ENCODE measurements around the gene ADA.

DNA sequence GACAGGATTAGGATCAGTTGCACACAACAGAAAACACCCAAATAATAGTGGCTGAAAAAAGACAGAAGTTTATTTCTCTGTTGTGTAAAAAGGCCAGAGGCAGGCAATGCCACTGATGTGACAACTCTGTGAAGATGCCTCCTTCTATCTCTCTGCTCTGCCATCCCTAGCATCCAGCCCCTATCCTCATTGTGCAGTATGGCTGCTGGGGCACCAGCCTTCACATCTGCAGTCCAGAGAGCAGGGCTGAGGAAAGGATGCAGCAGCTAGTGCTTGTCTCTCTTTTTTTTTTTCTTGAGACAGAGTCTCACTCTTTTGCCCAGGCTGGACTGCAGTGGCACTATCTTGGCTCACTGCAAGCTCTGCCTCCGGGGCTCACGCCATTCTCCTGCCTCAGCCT is 6.4 kb upstream of the ADA start:
- TF ChIP-seq, protein P1, sequence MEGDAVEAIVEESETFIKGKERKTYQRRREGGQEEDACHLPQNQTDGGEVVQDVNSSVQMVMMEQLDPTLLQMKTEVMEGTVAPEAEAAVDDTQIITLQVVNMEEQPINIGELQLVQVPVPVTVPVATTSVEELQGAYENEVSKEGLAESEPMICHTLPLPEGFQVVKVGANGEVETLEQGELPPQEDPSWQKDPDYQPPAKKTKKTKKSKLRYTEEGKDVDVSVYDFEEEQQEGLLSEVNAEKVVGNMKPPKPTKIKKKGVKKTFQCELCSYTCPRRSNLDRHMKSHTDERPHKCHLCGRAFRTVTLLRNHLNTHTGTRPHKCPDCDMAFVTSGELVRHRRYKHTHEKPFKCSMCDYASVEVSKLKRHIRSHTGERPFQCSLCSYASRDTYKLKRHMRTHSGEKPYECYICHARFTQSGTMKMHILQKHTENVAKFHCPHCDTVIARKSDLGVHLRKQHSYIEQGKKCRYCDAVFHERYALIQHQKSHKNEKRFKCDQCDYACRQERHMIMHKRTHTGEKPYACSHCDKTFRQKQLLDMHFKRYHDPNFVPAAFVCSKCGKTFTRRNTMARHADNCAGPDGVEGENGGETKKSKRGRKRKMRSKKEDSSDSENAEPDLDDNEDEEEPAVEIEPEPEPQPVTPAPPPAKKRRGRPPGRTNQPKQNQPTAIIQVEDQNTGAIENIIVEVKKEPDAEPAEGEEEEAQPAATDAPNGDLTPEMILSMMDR (conservative IDR thresholded peaks at IDR 0.05) = no peak
- TF ChIP-seq EZH2 (IDR thresholded peaks at IDR 0.05; ENCODE audit: low read depth) = no peak

Data from PC-9 (cell line).